ENCODE results near the gene EVA1A. TPM values are rescaled to one million over a fixed set of nuclear protein-coding genes. Genes with fewer than 3 reads are reported as not detected.

EVA1A gene, protein sequence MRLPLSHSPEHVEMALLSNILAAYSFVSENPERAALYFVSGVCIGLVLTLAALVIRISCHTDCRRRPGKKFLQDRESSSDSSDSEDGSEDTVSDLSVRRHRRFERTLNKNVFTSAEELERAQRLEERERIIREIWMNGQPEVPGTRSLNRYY
- total RNA-seq (2021; fragmentation: NEBNext Ultra II Directional; extraction: Animal tissue kit (Norgen Biotek cat#: 25700)) (1.2 and 4.3 TPM in 2 replicates), polyA plus RNA-seq (2011; rRNA removed) (2.4 and 2.7 TPM in 2 replicates), polyA minus RNA-seq (2011; rRNA and poly(A)+ RNA removed) (2.5 and 3.9 TPM in 2 replicates)
- 2.8 TPM for polyA plus RNA-seq (2011; cell fraction: cytosol; rRNA removed)
- 3.4 TPM for polyA plus RNA-seq (2011; cell fraction: nucleus; rRNA removed)
- polyA plus RNA-seq (2012, experiment 1 of 2) = 0.90 to 1.4 TPM (median 1.3 TPM) in 4 replicates
- polyA plus RNA-seq (2012, experiment 2 of 2) = 1.9 TPM
- polyA plus RNA-seq (2013, experiment 1 of 2) = 2.1 TPM
- polyA plus RNA-seq (2013, experiment 2 of 2) = 2.0 TPM
- 2.1 TPM for polyA minus RNA-seq (2011; cell fraction: cytosol; rRNA and poly(A)+ RNA removed)
- polyA minus RNA-seq (2011; cell fraction: nucleus; rRNA and poly(A)+ RNA removed) = 3.2 TPM
- long read RNA-seq, experiment 1, partial matches to known transcripts = 1 of 2 reads
- long read RNA-seq, experiment 1, other reads (novel, unspliced or antisense) = 1 of 2 reads
- long read RNA-seq, experiment 2, partial matches to known transcripts = 0 of 1 reads
- long read RNA-seq, experiment 2, other reads (novel, unspliced or antisense) = 1 of 1 reads

DNA sequence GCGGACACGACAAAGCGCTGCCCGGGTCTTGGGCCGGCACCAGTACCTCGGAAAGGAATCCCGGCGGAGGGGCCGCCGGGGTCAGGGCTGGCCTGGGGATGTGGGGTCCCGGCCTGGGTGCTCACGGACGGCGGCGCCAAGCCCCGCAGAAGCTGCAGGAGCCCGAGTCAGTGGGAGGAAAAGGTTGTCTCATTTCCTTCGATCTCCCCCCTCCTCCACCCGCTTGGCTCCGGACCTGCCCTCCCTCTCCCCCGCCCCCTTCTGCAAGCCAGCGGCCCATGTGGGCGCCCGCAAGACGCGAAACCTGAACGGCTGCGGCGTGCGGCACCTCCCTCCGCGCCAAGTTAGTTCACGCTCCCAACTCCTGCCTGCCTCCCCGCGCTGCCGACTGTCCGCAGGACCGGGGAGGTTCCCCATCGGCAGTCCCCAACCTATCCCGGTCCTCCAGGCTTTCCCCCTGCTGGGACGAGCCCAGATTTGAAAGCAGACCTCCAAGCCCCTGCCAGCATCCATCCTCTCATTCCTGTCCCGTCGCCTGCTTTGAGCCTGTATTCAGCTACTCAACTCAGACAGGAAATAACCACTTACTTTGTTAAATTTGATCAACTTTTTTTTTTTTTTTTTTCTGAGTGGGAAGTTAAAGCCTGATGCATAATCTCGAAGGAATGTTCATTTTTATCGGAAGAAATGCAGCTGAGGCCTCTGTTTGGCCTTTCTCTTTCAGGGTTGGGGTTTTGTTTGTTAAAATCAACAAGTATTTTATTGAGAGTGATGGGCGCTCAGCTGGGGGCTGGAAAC, at the start of gene EVA1A:
EVA1A (minus strand) TSS at position 172 of the 798 bp plus-strand sequence. CDS start 42,799 bp downstream, outside the sequence.
- H3K36me3 ChIP-seq (ENCODE audit: control insufficient read depth in 2 of 4, insufficient read depth in 4 of 4, low read length in 3 of 4) = no peaks in the 10 kb centered on the region
- H2BK20ac ChIP-seq (ENCODE audit: low read length) = no peak within 1 kb of the TSS
- no peak within 1 kb of the TSS for H2BK12ac ChIP-seq (ENCODE audit: low read depth, low read length)
- H3K79me1 ChIP-seq (ENCODE audit: low read depth, low read length) = no peaks in the 10 kb centered on the region; the same call in 1 of the 2 replicates
- H3K27ac ChIP-seq (ENCODE audit: low read depth, low read length) = no peak within 1 kb of the TSS
- FAIRE-seq (no peak), DNase-seq (ENCODE audit: low read depth in 1 of 2, low spot score in 2 of 2) (peak in 1 of 2 experiments; percentile 44)
- H2BK5ac ChIP-seq (ENCODE audit: low read depth, low read length) = no peak within 1 kb of the TSS
- H3K4ac ChIP-seq (replicated peaks; ENCODE audit: insufficient read length, low read depth, low read length) = no peak within 1 kb of the TSS
- H3K4me3 ChIP-seq (ENCODE audit: extremely low read depth in 1 of 4, insufficient read depth in 2 of 4, low read depth in 3 of 4, low read length in 4 of 4) = peak within 1 kb of the TSS; percentile 54 to 84 (median 71)
- no peak within 1 kb of the TSS for H2BK120ac ChIP-seq (replicated peaks; ENCODE audit: low read depth, low read length)
- H3K23ac ChIP-seq (ENCODE audit: insufficient read length) = no peak within 1 kb of the TSS
- ChIA-PET POLR2A (ENCODE audit: partially characterized antibody) (interaction anchor here (0.7 to 1.4 kb wide), 3 partner anchors 35 to 861 kb away, joined by 3 read pairs; no protein-coding TSS in a partner anchor), CTCF (ENCODE audit: partially characterized antibody) (interaction anchor here (0.5 to 3.0 kb wide), 15 partner anchors 9 to 1304 kb away, joined by 3 to 17 read pairs (median 3); no protein-coding TSS in a partner anchor)
- H3K56ac ChIP-seq (replicated peaks; ENCODE audit: insufficient read length, low read depth, low read length) = no peak within 1 kb of the TSS
- no peak within 1 kb of the TSS; the same call in 1 of the 2 replicates for H4K8ac ChIP-seq (ENCODE audit: extremely low read depth, insufficient read depth, low read length)
- no peak within 1 kb of the TSS for H2BK15ac ChIP-seq (ENCODE audit: low read length)
- H3K4me2 ChIP-seq (ENCODE audit: insufficient read depth in 1 of 2, low read depth in 2 of 2, low read length in 2 of 2) = peak within 1 kb of the TSS; percentile 71 to 74
- no peak within 1 kb of the TSS for H2AK5ac ChIP-seq (ENCODE audit: low read depth, low read length)
- H3K23me2 ChIP-seq (ENCODE audit: low read depth, low read length) = peaks cover 11% of the 10 kb centered on the region; the same call in 1 of the 2 replicates
- H3K18ac ChIP-seq (ENCODE audit: extremely low read depth, low read length) = peak within 1 kb of the TSS; percentile 20; the same call in 1 of the 2 replicates
- H4K20me1 ChIP-seq (replicated peaks in 1 of 2; ENCODE audit: control insufficient read depth in 1 of 2, insufficient read depth in 2 of 2, low read length in 2 of 2) = no peaks in the 10 kb centered on the region
- H3K27me3 ChIP-seq (replicated peaks in 1 of 4; ENCODE audit: control insufficient read depth in 3 of 4, extremely low read depth in 1 of 4, insufficient read depth in 3 of 4, low read length in 3 of 4) = peaks cover 0 to 25% (median 11%) of the 10 kb centered on the region in 4 experiments; a peak in 5 of 7 replicates
- H3K4me1 ChIP-seq (replicated peaks in 1 of 4; ENCODE audit: control insufficient read depth in 3 of 4, insufficient read depth in 4 of 4, low read length in 3 of 4) = peaks cover 0 to 5% (median 2%) of the 10 kb centered on the region in 4 experiments; a peak in 4 of 7 replicates
- H4K91ac ChIP-seq (replicated peaks; ENCODE audit: insufficient read length, low read length) = peak within 1 kb of the TSS; percentile 38
- no peak within 1 kb of the TSS for H4K5ac ChIP-seq (ENCODE audit: insufficient read length, low read depth, low read length)
- WGBS, 2 experiments (ENCODE audit: extremely low coverage in 1 of 2, insufficient coverage in 1 of 2, insufficient read length in 1 of 2, insufficient replicate concordance in 2 of 2, low coverage in 1 of 2, low lambda C conversion rate in 2 of 2, missing lambda C conversion rate in 1 of 2) = 5% methylated on average over 30 of the region's 46 CpGs; no CpG with 5 or more reads in 1 of the 2 experiments
- H2AFZ ChIP-seq (ENCODE audit: low read length) = peak within 1 kb of the TSS; percentile 81
- H3K9ac ChIP-seq (replicated peaks in 1 of 4; ENCODE audit: extremely low read depth in 1 of 4, low read depth in 3 of 4, low read length in 3 of 4) = peak within 1 kb of the TSS in 2 of 4 experiments; percentile 25 to 52; a peak in 2 of 7 replicates
- no peak within 1 kb of the TSS for H3K14ac ChIP-seq (ENCODE audit: insufficient read length)
- H3K79me2 ChIP-seq (ENCODE audit: control insufficient read depth in 1 of 2, insufficient read depth in 2 of 2, low read length in 2 of 2) = no peaks in the 10 kb centered on the region
- H3K9me3 ChIP-seq (ENCODE audit: insufficient read depth in 2 of 2, low read depth in 1 of 2, low read length in 1 of 2) = no peaks in the 10 kb centered on the region
- TF ChIP-seq ASH2L (IDR thresholded peaks at IDR 0.05; ENCODE audit: low read length) (peak; percentile 32), TAF1 (IDR thresholded peaks at IDR 0.05; ENCODE audit: low read depth, low read length) (peak; percentile 34; the same call in 1 of the 2 replicates), TBP (IDR thresholded peaks at IDR 0.05; ENCODE audit: low read depth, low read length) (peak; percentile 31; the same call in 1 of the 2 replicates), SIN3A (conservative IDR thresholded peaks at IDR 0.05 in 1 of 2, IDR thresholded peaks at IDR 0.05 in 1 of 2; ENCODE audit: low read depth in 1 of 2, low read length in 2 of 2) (0 out of 4 replicates have a peak, but pooled peaks of 1 of the 2 experiments have one; percentile 17), CEBPB (IDR thresholded peaks at IDR 0.05; ENCODE audit: low read depth, low read length) (no peak), KDM4A (IDR thresholded peaks at IDR 0.05; ENCODE audit: low read depth, low read length, severe bottlenecking) (peak; percentile 32)
- TF ChIP-seq, protein P1, sequence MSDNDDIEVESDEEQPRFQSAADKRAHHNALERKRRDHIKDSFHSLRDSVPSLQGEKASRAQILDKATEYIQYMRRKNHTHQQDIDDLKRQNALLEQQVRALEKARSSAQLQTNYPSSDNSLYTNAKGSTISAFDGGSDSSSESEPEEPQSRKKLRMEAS (IDR thresholded peaks at IDR 0.05) = peak; percentile 56; the same call in 1 of the 2 replicates

All from H1 (cell line).